ENCODE data around the gene SNAPC4.
"Not testable (repeated sequence)": the region's sequence is repeated elsewhere in the genome, so short reads cannot be mapped to it uniquely, and the experiment has no call there.

SNAPC4 gene

GRCh38 chr9:136431782-136432350 is 31.9 kb upstream of the SNAPC4 start:
- no peak for DNase-seq

GRCh38 chr9:136430588-136431234 is 30.7 kb upstream of the SNAPC4 start:
- no peak for DNase-seq

- DNase-seq, result no peak
These were observed 29.9 kb upstream of the SNAPC4 start for GRCh38 chr9:136429683-136430491.

GRCh38 chr9:136429075-136429628 is 29.2 kb upstream of the SNAPC4 start:
- no peak for DNase-seq

GRCh38 chr9:136426787-136427186 is 26.8 kb upstream of the SNAPC4 start:
- no peak for DNase-seq

- not testable (repeated sequence) for DNase-seq
These were observed 25.4 kb upstream of the SNAPC4 start for GRCh38 chr9:136425367-136425766.

- DNase-seq, result no peak
These were observed 24.9 kb upstream of the SNAPC4 start for GRCh38 chr9:136424750-136425362.

DNA sequence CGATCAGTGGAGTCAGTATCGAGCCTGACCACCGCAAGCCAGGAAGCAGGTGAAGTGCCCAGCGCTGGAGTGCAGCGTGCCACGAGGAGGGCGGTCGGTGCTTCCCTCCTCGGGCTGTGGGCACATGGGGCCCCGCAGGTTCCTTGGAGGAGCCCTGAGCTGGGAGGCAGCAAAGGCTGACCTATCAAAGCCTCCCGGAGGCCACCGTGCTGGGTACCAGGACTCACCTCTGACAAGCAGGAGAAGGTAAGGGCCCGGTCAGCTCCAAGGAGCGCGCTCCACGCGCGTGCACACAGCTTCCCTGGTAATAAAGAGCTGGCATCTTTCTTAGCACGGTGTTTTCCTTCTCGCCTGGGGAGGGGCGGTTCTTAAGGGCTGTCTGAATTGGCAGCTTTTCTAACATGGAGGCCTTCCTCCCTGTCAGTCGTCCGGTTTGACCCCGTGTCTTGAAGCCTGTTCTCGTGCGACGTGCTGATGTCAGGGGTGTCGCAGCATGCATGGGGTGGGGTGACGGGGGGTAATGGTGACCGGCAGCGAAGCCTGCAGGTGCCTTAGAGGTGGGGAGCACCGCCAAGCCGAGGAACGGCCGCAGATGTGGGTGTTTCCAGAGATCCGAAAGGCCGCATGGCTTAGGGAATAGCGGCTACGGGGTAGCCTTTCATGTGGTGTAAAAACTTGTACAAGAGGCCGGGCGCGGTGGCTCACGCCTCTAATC is 23.6 kb upstream of the SNAPC4 start:
- DNase-seq, result no peak

GRCh38 chr9:136422876-136423275 is 22.9 kb upstream of the SNAPC4 start:
- DNase-seq, result no peak

DNA sequence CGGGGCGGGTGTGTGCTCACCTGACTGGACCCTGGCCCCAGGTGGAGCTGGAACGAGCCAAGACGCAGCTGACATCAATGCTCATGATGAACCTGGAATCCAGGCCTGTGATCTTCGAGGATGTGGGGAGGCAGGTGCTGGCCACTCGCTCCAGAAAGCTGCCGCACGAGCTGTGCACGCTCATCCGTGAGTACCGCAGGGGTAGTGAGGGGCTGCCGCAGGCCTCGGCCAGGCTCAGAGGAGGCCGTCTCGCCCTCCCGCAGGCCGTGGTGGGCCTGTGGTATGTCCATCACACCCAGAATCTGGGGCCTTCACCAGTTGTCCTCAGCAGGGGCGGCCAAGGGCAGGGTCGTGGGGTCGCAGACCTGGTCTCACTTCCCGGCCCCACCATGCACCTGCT is 21.8 kb upstream of the SNAPC4 start:
- no peak for DNase-seq

- no peak for DNase-seq
These were observed 19.1 kb upstream of the SNAPC4 start for GRCh38 chr9:136419092-136419420.

DNA sequence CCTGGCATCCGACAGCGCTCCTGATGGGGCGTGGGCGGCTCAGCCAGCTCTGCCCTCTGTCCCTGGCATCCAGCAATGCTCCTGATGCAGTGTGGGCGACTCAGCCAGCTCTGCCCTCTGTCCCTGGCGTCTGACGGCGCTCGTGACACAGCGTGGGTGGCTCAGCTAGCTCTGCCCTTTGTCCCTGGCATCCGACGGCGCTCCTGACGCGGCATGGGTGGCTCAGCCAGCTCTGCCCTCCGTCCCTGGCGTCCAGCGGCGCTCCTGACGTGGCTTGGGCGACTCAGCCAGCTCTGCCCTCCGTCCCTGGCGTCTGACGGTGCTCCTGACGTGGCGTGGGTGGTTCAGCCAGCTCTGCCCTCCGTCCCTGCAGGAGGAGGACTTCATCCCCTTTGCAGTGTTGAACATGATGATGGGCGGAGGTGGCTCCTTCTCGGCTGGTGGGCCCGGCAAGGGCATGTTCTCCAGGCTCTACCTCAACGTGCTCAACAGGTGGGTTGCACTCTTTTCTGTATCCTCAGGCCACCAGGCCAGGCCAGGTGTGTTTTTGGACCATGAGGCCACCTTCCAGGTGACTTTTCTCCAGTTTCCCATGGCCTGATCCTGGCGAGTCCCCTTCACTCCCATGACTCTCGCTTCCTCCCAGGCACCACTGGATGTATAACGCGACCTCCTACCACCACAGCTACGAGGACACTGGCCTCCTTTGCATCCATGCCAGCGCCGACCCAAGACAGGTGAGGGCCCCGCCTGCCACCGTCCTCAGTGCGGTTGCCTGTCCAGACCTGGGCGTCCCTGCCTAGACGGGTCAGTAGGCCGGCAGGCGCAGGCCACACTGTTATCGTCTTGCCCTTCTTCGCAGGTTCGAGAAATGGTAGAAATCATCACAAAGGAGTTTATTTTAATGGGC is 18.5 kb upstream of the SNAPC4 start:
- DNase-seq, result no peak

DNA sequence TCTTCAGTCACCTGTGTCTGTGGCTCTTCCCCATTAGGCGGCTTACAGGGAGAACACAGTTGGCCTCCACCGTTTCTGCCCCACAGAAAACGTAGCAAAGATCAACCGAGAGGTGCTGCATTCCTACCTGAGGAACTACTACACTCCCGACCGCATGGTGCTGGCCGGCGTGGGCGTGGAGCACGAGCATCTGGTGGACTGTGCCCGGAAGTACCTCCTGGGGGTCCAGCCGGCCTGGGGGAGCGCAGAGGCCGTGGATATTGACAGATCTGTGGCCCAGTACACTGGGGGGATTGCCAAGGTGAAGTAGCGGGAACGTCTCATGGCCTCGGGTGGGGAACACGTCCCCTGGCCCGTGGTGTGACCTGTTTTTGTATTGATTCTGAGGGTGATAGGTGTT is 16.9 kb upstream of the SNAPC4 start:
- DNase-seq, result no peak

GRCh38 chr9:136416427-136416826 is 16.5 kb upstream of the SNAPC4 start:
- no peak for DNase-seq

GRCh38 chr9:136412962-136413361 is 13.0 kb upstream of the SNAPC4 start:
- no peak for DNase-seq

DNA sequence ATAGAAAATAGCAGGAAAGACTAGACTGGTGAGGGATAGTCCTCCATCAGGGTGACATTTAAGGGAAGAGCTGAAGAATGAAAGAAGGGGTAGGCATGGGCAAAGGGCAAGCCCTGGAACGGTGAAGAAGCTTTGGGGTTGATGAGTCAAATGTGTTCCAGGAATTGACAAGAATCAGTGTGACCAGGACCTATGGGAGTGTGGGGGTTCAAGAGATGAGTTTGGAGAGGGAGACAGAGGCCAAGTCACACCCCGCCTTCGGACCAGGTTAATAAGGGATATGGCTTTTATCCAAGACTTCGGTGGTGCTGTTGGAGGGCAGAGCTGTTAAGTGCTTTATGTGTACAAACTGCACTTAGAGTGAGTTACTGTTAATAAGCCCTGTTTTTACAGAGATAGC is 11.4 kb upstream of the SNAPC4 start:
- no peak for DNase-seq

- DNase-seq, result peak; percentile 54
These were observed 10.7 kb upstream of the SNAPC4 start, which contains the start of the genes ENTR1 and PMPCA for GRCh38 chr9:136410500-136411287. Gene ENTR1, minus strand, starts transcription at chr9:136410614. Its CDS starts 217 bp downstream, at chr9:136410397. Gene PMPCA, plus strand, starts transcription at chr9:136410658. Its CDS starts 11 bp downstream, at chr9:136410669.

GRCh38 chr9:136409557-136410455 is 9.8 kb upstream of the SNAPC4 start:
- no peak for DNase-seq

DNA sequence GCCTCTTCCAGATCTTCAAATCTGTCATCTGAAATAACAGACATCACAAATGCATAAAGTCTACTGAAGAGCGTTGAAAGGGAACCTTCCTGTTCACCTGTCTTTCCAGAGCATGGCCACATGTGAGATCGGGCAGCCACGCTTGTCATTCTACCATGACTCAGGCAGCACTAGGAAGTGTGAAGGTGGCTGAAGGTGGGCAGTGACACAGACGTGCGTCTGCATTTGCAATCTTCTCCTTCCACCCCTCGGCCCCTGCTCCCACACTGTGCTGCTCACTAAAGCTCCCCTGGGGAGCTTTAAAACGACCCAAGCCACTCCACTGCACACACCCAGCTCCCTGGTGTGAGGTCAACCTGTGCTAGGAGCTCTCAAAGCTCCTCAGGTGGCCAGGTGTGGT is 7.9 kb upstream of the SNAPC4 start:
- DNase-seq, result no peak

GRCh38 chr9:136407061-136407460 is 7.1 kb upstream of the SNAPC4 start:
- not testable (repeated sequence) for DNase-seq

All from GF-D8 (cell line).